K562 (cell line): ENCODE results near the gene ANKRD33. TPM values are rescaled to one million over a fixed set of nuclear protein-coding genes. Genes with fewer than 3 reads are reported as not detected.

Source experiments
- EHMT2 ChIP-seq: fragments of 450-650 bp; IDR thresholded peaks from 2 replicates; pipeline ENCODE4 v1.6.1; 2018; ENCODE audit warnings: antibody characterized with exemption
- HDAC1 ChIP-seq, 2 experiments: fragments of 450-650 bp; IDR thresholded peaks; 2 replicates each; pipeline ENCODE4 v1.6.1; 2016 to 2017; ENCODE audit warnings: inconsistent platforms in 1 of 2, mild to moderate bottlenecking in 1 of 2, moderate library complexity in 1 of 2
- KDM1A ChIP-seq, 2 experiments: fragments of 450-650 bp; IDR thresholded peaks; 2 replicates each; pipeline ENCODE4 v1.6.1; 2016; ENCODE audit warnings: mild to moderate bottlenecking in 2 of 2
- MAFG ChIP-seq: fragments of 450-650 bp; conservative IDR thresholded peaks from 2 replicates; pipeline ENCODE4 v1.6.1; 2016; ENCODE audit warnings: missing genetic modification characterization, missing compliant biosample characterization
- MYBL2 ChIP-seq, 2 experiments: fragments of 450-650 bp in 1 of 2; sonication (generic) in 1 of 2; formaldehyde crosslinking in 1 of 2; IDR thresholded peaks; 2 replicates each; pipeline versions ENCODE4 v1.6.1 to v1.8.1; 2017 to 2022; ENCODE audit warnings: borderline replicate concordance in 1 of 2, inconsistent platforms in 1 of 2, low read depth in 1 of 2, mild to moderate bottlenecking in 1 of 2, missing genetic modification reagents in 1 of 2, moderate library complexity in 1 of 2
- NFRKB ChIP-seq: fragments of 450-650 bp; IDR thresholded peaks from 2 replicates; pipeline ENCODE4 v1.6.1; 2016; ENCODE audit warnings: low read depth
- STAT5A ChIP-seq: IDR thresholded peaks from 2 replicates; pipeline ENCODE4 v1.6.1; 2012; ENCODE audit warnings: low read length, inconsistent platforms, borderline replicate concordance
- TEAD4 ChIP-seq, 2 experiments: sonication (generic) in 1 of 2; formaldehyde crosslinking in 1 of 2; IDR thresholded peaks; 2 replicates each; pipeline versions ENCODE4 v1.6.1 to v1.8.0; 2012 to 2022; ENCODE audit warnings: borderline replicate concordance in 1 of 2, inconsistent platforms in 1 of 2, low read length in 1 of 2, mild to moderate bottlenecking in 1 of 2, missing genetic modification reagents in 1 of 2
- ZNF57 ChIP-seq: fragments of 450-650 bp; formaldehyde crosslinking; IDR thresholded peaks from 2 replicates; pipeline ENCODE4 v1.4.0; 2020; ENCODE audit warnings: mild to moderate bottlenecking, moderate library complexity
- polyA plus RNA-seq, 8 experiments: library from polyadenylated mRNA; depleted of rRNA in 4 of 8; stranded (reverse) in 5 of 8; unstranded in 3 of 8; fragments of >200 nt; fragmentation: Nextera tagmentation in 2 of 8; fragmentation: Illumina TruSeq in 1 of 8; extraction: Ambion mirVana in 2 of 8; extraction: Trizol in 1 of 8; gene quantifications; 2 replicates each; pipeline versions ENCODE4 v1.2.1 to v1.2.3, GENCODE V29; 2011 to 2014; ENCODE audit warnings: inconsistent platforms in 1 of 8, missing spikeins in 1 of 8
- total RNA-seq, 7 experiments: library from RNA; depleted of rRNA in 6 of 7; stranded (reverse); fragments of >200 nt in 6 of 7; fragmentation: Illumina TruSeq in 2 of 7; extraction: Trizol in 2 of 7; gene quantifications; 2 replicates each; pipeline versions ENCODE4 v1.2.1 to v1.2.3, GENCODE V29; 2011 to 2021; ENCODE audit warnings: low replicate concordance in 1 of 7
- TF ChIP-seq, protein P1 (sequence below): sonication (generic); formaldehyde crosslinking; IDR thresholded peaks from 2 replicates; pipeline ENCODE4 v1.8.1; 2023; ENCODE audit warnings: mild to moderate bottlenecking, missing genetic modification reagents

Gene ANKRD33
- total and polyA plus RNA-seq, 9 of the 15 experiments (the other 6 are each of a cell fraction or from before 2014, with no cell fraction given) = 0.04 to 0.11 (median 0.07) TPM; not detected in 4

DNA sequence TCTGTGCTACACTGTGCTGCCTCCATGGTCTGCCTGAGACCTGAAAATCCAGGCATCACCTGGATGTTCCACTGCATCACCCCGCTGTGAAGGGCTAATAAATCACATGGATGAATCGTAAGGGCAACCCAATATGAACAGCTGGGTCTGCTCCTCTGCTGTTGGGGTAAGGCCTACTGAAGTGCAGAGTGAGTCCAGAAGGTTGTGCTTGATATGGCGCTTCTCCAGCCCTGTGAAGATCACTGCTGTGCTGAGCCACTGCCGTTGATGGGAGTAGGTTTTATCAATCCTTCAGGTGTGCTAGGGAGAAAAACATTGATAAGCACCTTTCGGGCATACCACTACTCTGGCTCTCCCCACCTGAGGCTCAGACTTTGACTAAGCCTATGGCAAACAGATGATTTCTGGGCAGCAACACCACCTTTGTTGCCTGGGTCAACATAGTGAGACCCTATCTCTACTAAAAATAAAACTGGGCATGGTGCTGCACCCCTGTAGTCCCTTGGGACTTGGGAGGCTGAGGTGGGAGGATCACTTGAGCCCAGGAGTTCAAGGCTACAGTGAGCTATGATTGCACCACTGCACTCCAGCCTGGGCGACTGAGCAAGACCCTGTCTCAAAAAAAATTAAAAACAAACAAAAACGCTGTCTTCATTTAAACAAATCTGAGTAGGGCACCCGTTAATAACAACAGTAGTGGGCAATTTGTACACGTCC is 21.1 kb downstream of the ANKRD33 start (continued):
- TF ChIP-seq, protein P1, sequence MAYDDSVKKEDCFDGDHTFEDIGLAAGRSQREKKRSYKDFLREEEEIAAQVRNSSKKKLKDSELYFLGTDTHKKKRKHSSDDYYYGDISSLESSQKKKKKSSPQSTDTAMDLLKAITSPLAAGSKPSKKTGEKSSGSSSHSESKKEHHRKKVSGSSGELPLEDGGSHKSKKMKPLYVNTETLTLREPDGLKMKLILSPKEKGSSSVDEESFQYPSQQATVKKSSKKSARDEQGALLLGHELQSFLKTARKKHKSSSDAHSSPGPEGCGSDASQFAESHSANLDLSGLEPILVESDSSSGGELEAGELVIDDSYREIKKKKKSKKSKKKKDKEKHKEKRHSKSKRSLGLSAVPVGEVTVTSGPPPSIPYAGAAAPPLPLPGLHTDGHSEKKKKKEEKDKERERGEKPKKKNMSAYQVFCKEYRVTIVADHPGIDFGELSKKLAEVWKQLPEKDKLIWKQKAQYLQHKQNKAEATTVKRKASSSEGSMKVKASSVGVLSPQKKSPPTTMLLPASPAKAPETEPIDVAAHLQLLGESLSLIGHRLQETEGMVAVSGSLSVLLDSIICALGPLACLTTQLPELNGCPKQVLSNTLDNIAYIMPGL = no peak
- no peak for TF ChIP-seq HDAC1 (IDR thresholded peaks at IDR 0.05)
- TF ChIP-seq EHMT2 = 0 out of 2 replicates have a peak, but pooled peaks have one; percentile 13
- TF ChIP-seq ZNF57 (CRISPR knock-in tag) = no peak
- TF ChIP-seq TEAD4 (IDR thresholded peaks at IDR 0.05; ENCODE audit: low read length) = peak; percentile 87
- no peak for TF ChIP-seq TEAD4 (CRISPR knock-in tag; IDR thresholded peaks at IDR 0.05; ENCODE audit: borderline replicate concordance)
- TF ChIP-seq STAT5A = peak; percentile 70
- no peak for TF ChIP-seq MYBL2 (IDR thresholded peaks at IDR 0.05; ENCODE audit: low read depth)
- TF ChIP-seq MYBL2 (CRISPR knock-in tag; IDR thresholded peaks at IDR 0.05; ENCODE audit: borderline replicate concordance) = no peak
- no peak for TF ChIP-seq NFRKB
- peak; percentile 77 to 82 for TF ChIP-seq KDM1A (IDR thresholded peaks at IDR 0.05)
- TF ChIP-seq MAFG = no peak
- TF ChIP-seq, all 486 proteins: peak for 40
